ENCODE measurements around the gene TAPT1.

DNA sequence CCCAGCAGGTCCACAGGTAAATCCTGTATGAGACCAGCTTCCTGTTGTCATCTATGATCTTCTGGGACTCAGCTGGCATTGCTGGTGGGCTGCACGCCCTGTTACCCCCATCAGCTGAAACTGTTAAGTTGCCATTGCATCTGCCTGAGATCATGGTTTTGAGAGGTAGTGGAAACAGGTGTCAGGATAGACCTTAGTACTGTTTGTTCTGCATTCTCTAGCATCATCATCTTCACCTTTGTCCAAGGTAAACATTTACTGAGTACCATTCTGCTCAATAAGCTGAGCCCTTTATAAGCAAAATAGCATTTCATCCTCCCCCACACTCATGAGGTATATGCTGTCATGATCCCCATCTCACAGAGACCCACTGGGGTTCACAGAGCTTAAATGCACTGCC, 99.6 kb downstream of the TAPT1 start:
- TF ChIP-seq, protein P1, sequence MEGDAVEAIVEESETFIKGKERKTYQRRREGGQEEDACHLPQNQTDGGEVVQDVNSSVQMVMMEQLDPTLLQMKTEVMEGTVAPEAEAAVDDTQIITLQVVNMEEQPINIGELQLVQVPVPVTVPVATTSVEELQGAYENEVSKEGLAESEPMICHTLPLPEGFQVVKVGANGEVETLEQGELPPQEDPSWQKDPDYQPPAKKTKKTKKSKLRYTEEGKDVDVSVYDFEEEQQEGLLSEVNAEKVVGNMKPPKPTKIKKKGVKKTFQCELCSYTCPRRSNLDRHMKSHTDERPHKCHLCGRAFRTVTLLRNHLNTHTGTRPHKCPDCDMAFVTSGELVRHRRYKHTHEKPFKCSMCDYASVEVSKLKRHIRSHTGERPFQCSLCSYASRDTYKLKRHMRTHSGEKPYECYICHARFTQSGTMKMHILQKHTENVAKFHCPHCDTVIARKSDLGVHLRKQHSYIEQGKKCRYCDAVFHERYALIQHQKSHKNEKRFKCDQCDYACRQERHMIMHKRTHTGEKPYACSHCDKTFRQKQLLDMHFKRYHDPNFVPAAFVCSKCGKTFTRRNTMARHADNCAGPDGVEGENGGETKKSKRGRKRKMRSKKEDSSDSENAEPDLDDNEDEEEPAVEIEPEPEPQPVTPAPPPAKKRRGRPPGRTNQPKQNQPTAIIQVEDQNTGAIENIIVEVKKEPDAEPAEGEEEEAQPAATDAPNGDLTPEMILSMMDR (IDR thresholded peaks at IDR 0.05): no peak
- TF ChIP-seq POLR2A (IDR thresholded peaks at IDR 0.05): no peak
- no peak for TF ChIP-seq POLR2AphosphoS5 (IDR thresholded peaks at IDR 0.05)

Data from upper lobe of left lung (tissue), 4 donors.